GM12872 (cell line): ENCODE data around the gene USP49.

Source experiments
- TF ChIP-seq, protein P1 (sequence below): IDR thresholded peaks from 3 replicates; pipeline ENCODE4 v1.5.1; 2011; ENCODE audit warnings: low read depth, mild to moderate bottlenecking, low read length, moderate library complexity; ENCODE audit not compliant: insufficient read depth

The USP49 gene

DNA sequence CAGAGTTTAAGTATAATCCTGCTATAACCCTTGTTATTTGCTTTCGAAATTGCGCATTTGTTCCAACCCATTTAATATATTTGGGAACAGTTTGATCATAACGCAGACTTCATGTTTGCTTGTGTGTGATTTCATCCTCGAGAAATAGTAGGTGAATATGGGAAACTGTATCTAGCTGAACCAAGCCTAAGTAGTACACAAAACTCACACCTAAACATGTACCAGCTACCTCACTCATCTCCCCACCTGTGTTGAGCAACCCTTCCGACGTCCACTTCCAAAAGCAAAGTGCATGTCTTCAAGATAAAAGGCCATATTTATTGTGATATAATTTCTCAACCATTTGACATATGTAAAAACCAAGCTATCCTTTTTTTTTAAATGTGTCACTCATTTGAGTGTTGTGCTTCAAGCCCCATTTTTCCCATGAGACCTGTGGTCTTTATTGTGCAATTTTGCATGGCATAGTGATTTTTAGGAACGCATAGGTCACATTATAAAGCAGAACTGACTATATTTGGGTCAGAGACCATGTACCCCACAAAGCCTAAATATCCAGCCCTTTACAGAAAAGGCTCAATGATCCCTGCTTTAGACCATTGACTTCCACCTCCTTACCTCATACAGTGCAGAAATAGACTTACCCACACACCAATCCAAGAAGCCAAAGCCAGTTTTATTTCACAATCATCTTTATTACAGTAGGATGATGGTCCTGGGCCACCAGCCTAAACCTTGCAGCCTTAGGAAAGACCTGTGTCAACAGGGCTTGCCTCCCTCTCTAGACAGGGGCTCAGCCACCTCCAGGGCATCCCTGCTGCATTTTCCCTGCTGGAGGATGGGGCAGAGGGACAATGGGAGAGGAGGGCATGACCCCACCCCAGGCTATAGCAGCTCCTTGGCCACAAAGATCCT is 39.4 kb upstream of the USP49 start:
- TF ChIP-seq, protein P1, sequence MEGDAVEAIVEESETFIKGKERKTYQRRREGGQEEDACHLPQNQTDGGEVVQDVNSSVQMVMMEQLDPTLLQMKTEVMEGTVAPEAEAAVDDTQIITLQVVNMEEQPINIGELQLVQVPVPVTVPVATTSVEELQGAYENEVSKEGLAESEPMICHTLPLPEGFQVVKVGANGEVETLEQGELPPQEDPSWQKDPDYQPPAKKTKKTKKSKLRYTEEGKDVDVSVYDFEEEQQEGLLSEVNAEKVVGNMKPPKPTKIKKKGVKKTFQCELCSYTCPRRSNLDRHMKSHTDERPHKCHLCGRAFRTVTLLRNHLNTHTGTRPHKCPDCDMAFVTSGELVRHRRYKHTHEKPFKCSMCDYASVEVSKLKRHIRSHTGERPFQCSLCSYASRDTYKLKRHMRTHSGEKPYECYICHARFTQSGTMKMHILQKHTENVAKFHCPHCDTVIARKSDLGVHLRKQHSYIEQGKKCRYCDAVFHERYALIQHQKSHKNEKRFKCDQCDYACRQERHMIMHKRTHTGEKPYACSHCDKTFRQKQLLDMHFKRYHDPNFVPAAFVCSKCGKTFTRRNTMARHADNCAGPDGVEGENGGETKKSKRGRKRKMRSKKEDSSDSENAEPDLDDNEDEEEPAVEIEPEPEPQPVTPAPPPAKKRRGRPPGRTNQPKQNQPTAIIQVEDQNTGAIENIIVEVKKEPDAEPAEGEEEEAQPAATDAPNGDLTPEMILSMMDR: no peak

GRCh38 chr6:41932378-41932777 is 37.2 kb upstream of the USP49 start:
- TF ChIP-seq, protein P1: no peak

DNA sequence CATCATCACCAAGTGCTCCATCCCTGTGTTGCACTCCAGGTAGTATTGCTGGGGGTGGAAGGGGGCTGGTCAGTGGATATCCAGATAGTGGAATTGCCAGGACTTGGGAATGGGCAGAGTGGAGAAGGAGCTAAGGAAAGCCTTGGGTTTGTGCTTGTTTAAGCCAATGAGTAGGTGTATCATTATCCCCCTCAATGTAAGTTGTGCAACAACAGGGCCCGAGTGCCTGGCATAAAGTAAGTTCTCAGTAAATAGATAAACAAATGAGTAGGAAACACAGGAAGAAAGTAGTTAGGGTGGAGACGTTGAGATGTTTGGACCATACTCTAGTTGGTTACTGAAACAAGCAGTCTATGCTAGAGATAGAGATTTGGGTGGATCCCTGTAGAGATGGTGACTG is 36.6 kb upstream of the USP49 start:
- TF ChIP-seq, protein P1: no peak

GRCh38 chr6:41929924-41930323 is 34.7 kb upstream of the USP49 start:
- TF ChIP-seq, protein P1: no peak

DNA sequence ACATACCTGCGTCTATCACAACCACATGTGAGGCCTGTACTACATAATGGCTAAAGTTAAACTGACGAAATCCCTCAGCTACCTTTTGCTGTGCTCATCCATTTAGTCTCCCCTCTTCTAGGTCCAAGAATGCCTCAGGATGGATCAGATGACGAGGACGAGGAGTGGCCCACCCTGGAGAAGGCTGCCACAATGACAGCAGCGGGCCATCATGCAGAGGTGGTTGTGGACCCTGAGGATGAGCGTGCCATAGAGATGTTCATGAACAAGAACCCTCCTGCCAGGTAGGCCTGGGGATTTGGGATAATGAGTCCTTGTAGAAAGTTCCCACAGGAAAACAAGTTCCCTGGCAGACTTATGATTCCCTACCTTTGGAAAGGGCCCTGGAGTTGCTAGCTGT is 32.1 kb upstream of the USP49 start:
- TF ChIP-seq, protein P1: no peak

GRCh38 chr6:41922154-41922553 is 27.0 kb upstream of the USP49 start:
- TF ChIP-seq, protein P1: no peak

DNA sequence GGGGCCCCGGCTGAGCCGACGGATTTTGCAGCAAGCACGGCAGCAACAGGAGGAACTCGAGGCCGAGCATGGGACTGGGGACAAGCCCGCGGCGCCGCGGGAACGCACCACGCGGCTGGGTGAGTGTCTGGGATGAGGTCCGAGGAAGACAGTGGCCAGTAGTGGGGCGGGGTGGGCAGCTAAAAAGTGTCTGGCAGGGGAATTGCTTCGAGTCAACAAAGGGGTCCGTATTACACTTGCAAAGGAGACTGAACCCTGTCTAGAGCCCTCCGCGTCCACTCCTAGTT is 26.5 kb upstream of the USP49 start:
- TF ChIP-seq, protein P1: no peak
